Measurements from ENCODE around the gene ALOX15. TPM values are rescaled to one million over a fixed set of nuclear protein-coding genes. Genes with fewer than 3 reads are reported as not detected.

ALOX15 gene
- total and polyA plus RNA-seq, 9 of the 15 experiments (the other 6 are each of a cell fraction or from before 2014, with no cell fraction given), result not detected

DNA sequence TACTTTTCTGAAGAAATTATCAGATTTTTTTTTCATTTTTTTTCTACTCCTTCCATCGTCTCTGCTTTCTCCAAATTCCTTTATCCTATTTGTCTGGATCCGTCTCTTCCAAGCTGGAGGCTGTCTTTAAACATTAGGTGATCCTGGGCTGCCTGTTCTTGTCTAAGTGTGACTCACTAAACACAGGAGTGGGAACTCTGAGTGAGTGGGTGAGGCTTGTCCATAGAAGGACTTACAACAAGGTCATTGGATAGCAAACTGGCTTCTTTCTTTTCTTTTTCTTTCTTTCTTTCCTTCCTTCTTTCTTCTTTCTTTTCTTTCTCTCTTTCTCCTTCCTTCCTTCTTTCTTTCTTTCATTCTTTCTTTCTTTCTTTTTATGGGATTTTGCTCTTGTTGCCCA lies 18.2 kb downstream of the ALOX15 start:
- DNase-seq (ENCODE audit: extremely low read depth in 1 of 4, low spot score in 3 of 4), result no peak
- ChIA-PET POLR2A (no interaction called here), CTCF (ENCODE audit: low intra/inter-chr PET ratio) (interaction anchor here (1.0 kb wide), 1 partner anchor 57 kb away, joined by 4 read pairs; no protein-coding TSS in a partner anchor)
- H3K4me1 ChIP-seq (replicated peaks in 1 of 2; ENCODE audit: control insufficient read depth in 2 of 2, insufficient read depth in 2 of 2, low read length in 2 of 2), result peaks cover 3 to 4% of the 10 kb centered on the region in 2 experiments; a peak in 3 of 5 replicates
- H3K79me2 ChIP-seq (ENCODE audit: control insufficient read depth, insufficient read depth, low read length), result no peaks in the 10 kb centered on the region
- H3K9me1 ChIP-seq (ENCODE audit: control insufficient read depth, insufficient read depth, low read length), result no peaks in the 10 kb centered on the region
- no TSS peak for BruUV-seq (replicated peaks)
- H3K27ac ChIP-seq (ENCODE audit: extremely low read depth, low read depth, low read length), result no peak overlapping the region
- H4K20me1 ChIP-seq (replicated peaks; ENCODE audit: control insufficient read depth, insufficient read depth, low read length), result no peaks in the 10 kb centered on the region
- no peak overlapping the region for H3K9ac ChIP-seq (ENCODE audit: insufficient read depth in 1 of 2, low read depth in 2 of 2, low read length in 2 of 2)
- 0% methylated on average over 2 of the region's 2 CpGs for WGBS (ENCODE audit: insufficient coverage, low coverage, missing lambda C conversion rate)
- H3K4me2 ChIP-seq (ENCODE audit: insufficient read depth, low read length), result no peak overlapping the region
- H3K36me3 ChIP-seq (ENCODE audit: control insufficient read depth, insufficient read depth, low read length), result no peaks in the 10 kb centered on the region
- intact Hi-C loops (cut with micrococcal nuclease), result loop anchor here (10.0 kb wide), 1 partner anchor 72 kb away; no protein-coding TSS in a partner anchor
- FAIRE-seq, result no peak
- no peaks in the 10 kb centered on the region for H3K9me3 ChIP-seq (replicated peaks; ENCODE audit: control insufficient read depth, insufficient read depth, low read depth, low read length)
- no peak for ATAC-seq
- no peak overlapping the region for H2AFZ ChIP-seq (ENCODE audit: low read depth, low read length)
- no peak overlapping the region for H3K4me3 ChIP-seq
- in situ Hi-C loops (cut with MboI), result loop anchor here (5.0 kb wide), 1 partner anchor 56 kb away; no protein-coding TSS in a partner anchor
- 0 out of 2 replicates have a peak, but pooled peaks have one; percentile 24 for TF ChIP-seq EGR1 (conservative IDR thresholded peaks at IDR 0.05)
- TF ChIP-seq ZFP91 (CRISPR knock-in tag; IDR thresholded peaks at IDR 0.05), result no peak
- TF ChIP-seq, protein P1, sequence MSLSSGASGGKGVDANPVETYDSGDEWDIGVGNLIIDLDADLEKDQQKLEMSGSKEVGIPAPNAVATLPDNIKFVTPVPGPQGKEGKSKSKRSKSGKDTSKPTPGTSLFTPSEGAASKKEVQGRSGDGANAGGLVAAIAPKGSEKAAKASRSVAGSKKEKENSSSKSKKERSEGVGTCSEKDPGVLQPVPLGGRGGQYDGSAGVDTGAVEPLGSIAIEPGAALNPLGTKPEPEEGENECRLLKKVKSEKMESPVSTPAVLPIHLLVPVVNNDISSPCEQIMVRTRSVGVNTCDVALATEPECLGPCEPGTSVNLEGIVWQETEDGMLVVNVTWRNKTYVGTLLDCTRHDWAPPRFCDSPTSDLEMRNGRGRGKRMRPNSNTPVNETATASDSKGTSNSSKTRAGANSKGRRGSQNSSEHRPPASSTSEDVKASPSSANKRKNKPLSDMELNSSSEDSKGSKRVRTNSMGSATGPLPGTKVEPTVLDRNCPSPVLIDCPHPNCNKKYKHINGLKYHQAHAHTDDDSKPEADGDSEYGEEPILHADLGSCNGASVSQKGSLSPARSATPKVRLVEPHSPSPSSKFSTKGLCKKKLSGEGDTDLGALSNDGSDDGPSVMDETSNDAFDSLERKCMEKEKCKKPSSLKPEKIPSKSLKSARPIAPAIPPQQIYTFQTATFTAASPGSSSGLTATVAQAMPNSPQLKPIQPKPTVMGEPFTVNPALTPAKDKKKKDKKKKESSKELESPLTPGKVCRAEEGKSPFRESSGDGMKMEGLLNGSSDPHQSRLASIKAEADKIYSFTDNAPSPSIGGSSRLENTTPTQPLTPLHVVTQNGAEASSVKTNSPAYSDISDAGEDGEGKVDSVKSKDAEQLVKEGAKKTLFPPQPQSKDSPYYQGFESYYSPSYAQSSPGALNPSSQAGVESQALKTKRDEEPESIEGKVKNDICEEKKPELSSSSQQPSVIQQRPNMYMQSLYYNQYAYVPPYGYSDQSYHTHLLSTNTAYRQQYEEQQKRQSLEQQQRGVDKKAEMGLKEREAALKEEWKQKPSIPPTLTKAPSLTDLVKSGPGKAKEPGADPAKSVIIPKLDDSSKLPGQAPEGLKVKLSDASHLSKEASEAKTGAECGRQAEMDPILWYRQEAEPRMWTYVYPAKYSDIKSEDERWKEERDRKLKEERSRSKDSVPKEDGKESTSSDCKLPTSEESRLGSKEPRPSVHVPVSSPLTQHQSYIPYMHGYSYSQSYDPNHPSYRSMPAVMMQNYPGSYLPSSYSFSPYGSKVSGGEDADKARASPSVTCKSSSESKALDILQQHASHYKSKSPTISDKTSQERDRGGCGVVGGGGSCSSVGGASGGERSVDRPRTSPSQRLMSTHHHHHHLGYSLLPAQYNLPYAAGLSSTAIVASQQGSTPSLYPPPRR (CRISPR knock-in tag; IDR thresholded peaks at IDR 0.05; ENCODE audit: borderline replicate concordance), result no peak
- TF ChIP-seq, protein P2, sequence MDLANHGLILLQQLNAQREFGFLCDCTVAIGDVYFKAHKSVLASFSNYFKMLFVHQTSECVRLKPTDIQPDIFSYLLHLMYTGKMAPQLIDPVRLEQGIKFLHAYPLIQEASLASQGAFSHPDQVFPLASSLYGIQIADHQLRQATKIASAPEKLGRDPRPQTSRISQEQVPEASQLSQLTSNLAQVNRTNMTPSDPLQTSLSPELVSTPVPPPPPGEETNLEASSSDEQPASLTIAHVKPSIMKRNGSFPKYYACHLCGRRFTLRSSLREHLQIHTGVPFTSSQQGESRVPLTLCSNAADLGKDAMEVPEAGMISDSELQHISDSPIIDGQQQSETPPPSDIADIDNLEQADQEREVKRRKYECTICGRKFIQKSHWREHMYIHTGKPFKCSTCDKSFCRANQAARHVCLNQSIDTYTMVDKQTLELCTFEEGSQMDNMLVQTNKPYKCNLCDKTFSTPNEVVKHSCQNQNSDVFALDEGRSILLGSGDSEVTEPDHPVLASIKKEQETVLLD (IDR thresholded peaks at IDR 0.05), result no peak
- TF ChIP-seq ZNF512 (tag; IDR thresholded peaks at IDR 0.05), result peak; percentile 49
- H3K27me3 ChIP-seq (ENCODE audit: control insufficient read depth in 2 of 2, insufficient read depth in 2 of 2, low read length in 2 of 2), result peaks cover 3 to 16% of the 10 kb centered on the region in 2 experiments

All from K562 (cell line).